ENCODE data around the gene SAMHD1.
"Not testable (repeated sequence)": the region's sequence is repeated elsewhere in the genome, so short reads cannot be mapped to it uniquely, and the experiment has no call there.

The SAMHD1 gene

GRCh38 chr20:36906086-36906485 is 45.4 kb downstream of the SAMHD1 start:
- DNase-seq, result not testable (repeated sequence)

DNA sequence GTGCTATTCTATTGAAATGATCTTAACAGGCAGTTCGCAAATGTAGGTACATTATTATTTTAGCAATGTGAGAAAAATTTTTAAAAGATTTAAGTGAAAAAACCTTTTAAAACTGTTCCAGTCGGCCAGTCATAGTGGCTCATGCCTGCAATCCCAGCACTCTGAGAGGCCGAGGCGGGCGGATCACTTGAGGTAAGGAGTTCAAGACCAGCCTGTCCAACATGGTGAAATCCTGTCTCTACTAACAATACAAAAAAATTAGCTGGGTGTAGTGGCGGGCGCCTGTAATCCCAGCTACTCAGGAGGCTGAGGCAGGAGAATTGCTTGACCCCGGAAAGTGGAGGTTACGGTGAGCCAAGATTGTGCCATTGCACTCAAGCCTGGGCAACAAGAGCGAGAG is 45.9 kb downstream of the SAMHD1 start:
- not testable (repeated sequence) for DNase-seq

- no peak for DNase-seq
Observed at GRCh38 chr20:36904690-36905089, 46.8 kb downstream of the SAMHD1 start.

DNA sequence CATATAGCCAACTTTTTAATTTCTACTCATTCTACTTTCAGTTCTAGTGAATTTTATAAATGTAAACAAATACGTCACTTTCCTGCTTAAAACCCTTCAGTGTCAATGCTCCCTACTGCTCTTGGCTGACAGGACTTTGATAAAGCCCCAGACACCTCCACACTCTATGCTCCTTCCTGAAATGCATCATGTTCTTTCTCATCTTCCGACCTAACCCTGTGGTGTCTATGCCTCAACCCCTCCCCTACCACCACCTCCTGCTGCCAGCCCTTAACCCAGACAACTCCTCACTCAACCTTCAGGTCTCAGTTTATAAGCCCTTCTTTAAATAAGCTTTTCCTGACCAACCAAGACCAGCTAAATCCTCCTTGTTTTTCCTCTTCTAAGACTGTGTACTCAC is 56.5 kb downstream of the SAMHD1 start:
- DNase-seq, result no peak

DNA sequence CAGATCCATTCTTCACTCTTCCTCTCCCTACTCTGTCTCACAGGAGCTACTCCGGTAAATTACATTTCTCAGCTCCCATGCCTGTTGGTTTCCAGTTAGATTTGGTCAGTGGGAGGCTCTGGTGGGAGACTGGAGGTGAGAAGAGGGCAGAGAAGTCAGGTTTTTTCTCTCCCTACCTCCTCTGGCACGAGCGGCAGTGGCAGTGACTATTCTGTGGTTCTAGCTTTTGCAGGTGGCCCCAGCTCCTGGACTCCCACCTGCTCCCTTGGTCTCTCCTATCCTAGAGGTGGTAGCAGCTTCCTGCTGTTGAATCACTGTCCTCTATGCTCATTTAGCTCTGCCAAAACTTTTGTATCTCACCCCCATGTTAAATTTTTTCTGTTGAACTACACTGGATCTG is 57.7 kb downstream of the SAMHD1 start:
- DNase-seq, result no peak

DNA sequence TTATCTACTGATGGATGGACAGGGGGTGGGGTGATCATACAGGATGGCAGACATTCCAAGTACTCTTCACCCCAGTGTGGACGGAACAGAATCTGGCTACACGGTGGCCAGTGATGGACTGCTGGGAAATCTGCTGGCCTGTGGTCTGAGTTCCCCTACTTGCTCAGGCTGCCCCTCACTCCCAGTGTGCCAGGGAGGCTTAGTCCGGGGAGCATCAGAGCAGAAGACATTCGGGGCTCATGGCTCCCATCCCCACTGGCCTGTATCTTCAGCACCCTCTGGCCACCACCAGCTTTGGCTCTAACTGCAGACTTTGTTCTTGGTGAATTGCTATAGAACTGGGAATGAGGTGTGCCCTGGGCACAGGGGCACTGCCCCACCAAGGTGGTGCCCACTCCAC is 60.3 kb downstream of the SAMHD1 start:
- DNase-seq, result no peak

- no peak for DNase-seq
Observed at GRCh38 chr20:36890586-36890985, 60.9 kb downstream of the SAMHD1 start.

- DNase-seq, result no peak
Observed at GRCh38 chr20:36888880-36889516, 62.5 kb downstream of the SAMHD1 start.

GRCh38 chr20:36887752-36888090 is 63.8 kb downstream of the SAMHD1 start:
- DNase-seq, result no peak

DNA sequence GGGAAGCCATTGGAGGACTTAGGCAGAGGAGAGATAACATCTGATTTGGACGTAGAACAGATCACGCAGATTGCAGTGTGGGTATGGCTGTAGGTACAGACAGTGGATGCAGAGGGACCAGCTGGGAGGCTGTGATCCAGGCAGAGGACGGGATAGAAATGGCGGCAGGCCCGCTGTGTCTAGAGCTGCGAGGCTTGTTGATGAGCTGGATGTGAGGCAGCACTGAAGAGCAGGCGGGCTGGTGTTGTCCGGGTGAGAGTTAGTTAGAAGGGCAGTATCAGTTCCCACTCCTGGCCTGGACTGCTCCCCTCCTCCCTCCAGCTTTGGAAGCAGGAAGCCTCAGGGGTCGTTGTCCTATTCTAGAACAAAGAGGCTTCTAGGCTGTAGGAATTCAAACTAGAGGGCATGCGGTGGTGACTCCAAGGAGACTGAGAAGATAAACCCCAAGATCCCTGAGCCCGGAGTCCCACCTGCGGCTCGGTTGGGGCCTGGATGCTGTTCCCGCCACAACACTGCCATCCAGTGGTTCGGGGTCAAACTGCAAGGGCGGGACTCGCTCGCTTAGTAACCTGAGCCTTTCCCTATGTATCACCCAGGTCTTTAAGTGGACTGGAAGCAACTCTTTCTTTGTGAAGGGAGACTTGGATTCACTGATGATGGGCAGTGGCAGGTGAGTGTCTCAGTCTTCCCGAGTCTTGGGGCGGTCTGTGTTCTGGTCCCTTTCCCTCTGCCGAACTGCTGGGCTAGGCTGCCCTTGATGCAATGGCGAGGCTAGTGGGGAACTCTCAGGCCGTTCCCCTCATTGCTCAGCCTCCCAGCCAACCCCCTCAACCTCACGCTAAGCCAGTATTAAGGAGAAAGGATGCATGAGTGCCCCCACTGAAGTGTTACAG is 64.4 kb downstream of the SAMHD1 start:
- DNase-seq, result peak; percentile 25

DNA sequence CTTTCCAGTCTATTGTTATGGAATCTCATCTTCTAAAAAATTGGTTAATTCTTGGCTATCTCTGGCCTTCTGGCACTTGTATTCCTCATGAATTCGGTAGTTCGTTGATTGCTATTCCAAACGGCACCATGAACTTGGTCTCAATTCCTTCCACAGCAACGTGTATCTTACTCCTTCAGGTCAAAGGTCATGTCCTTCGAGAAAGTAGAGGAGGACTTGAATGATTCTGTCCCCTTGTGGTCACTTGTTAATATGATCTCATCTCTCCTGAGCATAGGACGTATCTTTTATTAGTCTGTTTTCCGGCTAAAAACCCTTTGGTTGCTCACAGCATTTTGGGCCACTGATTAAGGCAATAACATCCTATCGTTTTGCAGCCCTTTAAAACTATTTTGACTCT is 66.2 kb downstream of the SAMHD1 start:
- DNase-seq, result no peak

DNA sequence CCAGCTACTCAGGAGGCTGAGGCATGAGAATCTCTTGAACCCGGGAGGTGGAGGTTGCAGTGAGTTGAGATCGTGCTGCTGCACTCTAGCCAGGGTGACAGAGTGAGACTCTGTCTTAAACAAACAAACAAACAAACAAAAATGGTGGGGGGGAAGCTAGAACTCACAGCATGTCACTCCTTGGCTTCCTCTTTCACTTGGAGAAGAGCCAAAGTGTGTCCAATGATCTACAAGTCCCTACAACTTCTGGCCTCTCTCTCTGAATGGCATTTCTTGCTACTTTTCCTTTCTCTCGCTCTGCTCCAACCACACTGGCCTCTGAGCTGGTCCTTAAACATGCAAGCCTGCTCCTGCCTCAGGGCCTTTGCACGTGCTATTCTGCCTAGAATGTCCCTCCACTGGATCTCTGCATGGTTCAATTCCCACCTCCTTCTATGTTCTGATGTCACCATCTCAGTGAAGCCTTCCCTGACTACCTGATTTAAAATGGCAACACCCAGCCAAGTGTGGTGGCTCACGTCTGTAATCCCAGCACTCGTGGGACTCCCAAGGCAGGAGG is 67.5 kb downstream of the SAMHD1 start:
- DNase-seq, result no peak

DNA sequence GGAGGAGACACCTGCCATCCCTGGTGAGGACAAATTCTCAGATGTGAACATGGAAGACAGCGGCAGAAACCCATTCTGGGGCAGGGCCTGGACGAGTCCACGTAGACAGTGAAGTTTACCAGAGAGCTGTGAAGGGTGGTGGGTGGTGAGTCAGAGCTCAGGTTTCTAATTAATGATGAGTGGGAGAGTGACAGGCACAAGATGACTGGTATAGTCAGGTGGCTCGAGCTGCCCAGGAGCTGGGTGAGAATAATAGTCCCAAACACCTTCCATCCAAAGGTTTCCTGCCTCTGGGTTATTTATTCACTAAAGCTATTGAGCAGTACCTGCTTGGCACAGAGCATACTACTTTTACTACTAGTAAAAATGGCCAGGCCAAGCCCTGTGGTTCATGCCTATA is 69.6 kb downstream of the SAMHD1 start:
- no peak for DNase-seq

GRCh38 chr20:36881331-36881730 is 70.2 kb downstream of the SAMHD1 start:
- DNase-seq, result no peak

- no peak for DNase-seq
Observed at GRCh38 chr20:36880741-36881250, 70.7 kb downstream of the SAMHD1 start.

DNA sequence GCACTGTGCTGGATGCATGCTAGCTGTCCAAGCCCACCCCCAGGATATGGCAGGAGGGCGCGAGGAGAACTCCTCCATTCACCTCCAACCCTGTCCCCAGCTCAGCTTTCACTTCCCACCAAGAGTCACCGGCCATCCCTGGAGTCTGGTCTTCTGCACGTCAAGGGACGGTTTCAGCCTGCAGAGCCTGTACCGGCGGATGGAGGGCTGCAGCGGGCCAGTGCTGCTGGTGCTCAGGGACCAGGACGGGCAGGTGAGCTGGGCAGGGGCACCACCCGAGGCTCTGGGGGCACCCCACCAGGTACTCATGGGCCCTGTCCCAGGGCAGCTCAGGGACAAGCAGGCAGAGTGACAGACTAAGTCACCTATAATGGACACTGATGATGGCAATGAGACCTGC is 72.6 kb downstream of the SAMHD1 start:
- DNase-seq, result no peak

DNA sequence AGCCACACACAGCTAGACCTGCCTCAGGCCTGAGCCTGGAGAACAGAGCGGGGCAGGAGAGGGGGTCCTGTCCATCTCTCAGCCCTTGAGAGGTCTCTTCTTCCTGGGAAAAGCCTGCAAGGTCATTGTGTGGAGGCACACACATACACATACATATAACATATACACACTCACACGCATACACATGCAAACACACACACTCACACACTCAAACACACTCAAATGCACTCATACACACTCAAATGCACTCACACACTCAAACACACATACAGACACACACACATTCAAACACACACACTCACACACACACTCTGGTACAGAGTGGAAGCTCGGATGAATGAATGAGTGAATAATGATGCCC is 75.1 kb downstream of the SAMHD1 start:
- DNase-seq, result no peak

DNA sequence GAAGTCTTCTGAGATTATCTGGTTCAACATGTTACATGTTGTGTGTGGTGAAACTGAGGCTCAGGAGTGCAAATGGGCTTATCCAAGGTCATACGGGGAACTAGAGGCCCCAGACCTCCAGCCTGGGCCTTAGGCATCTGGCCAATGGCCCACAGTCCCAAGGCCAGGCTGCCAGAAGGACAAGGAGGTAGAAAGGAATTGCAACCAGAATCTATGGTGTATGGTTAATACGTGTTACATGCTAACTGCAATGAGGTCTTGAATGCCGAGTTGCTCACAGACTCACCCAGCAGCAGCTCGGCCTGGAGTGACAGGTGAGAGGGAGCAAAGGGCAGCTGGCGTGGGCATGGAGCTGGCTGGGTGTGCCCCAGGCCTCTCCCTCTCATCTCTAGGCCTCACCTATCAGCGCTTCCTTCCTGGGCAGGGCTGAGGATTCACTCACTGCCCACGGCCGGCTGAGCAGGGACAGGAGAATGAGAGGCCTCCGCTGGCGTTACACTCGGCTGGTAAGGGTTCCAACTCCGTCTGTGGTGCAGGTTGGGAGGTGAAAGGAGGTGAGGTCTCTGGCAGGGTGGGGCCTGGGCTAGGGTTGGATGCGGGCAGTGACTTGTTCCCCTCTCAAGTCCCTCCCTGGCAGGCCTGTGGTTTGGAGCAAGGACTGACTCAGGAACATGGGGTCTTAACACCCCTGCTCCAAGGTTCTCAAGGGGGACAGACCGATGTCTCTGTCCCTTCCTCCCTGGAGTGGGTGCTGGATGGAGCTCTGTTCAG is 75.6 kb downstream of the SAMHD1 start, which contains the start of gene TLDC2:
TSS of gene TLDC2 (plus strand) at position 437 of the 771 bp plus-strand sequence. CDS start at position 474, 37 bp downstream.
- DNase-seq, result no peak

GRCh38 chr20:36875093-36875492 is 76.4 kb downstream of the SAMHD1 start:
- DNase-seq, result not testable (repeated sequence)

DNA sequence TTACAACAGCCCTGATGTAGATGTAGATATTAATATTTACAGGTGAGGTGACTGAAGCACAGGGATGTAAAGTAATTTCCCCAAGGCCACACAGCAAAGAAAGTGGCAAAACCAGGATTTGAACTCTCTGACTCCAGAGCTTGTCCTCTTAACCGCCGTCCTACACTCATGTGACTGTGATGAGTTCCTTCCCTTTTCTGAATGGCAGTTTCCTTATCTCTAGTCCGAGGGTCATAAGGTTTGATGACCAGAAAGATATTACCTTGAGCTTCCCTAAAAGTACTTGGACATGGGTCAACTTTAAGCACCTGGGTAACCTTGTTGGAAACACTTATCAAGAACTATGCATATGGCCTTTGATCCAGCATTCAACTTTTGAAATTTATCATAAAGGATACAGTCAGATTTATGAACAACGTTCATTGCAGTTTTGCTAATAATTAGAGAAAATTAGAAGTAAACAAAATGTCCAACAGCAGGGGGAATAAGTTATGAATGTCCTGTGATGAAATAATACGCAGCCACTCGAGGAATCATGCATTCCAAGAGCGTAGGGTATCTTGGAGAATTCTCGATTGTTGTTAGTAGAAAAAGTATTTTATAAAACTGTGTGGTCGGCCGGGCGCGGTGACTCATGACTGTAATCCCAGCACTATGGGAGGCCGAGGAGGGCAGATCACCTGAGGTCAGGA is 77.9 kb downstream of the SAMHD1 start:
- no peak for DNase-seq

- DNase-seq, result no peak
Observed at GRCh38 chr20:36872852-36873251, 78.7 kb downstream of the SAMHD1 start.
